ENCODE data around the gene NCBP2. TPM values are rescaled to one million over a fixed set of nuclear protein-coding genes. Genes with fewer than 3 reads are reported as not detected.

NCBP2 gene
- total RNA-seq, 4 donors from 2014 or later, result 18.8 to 32.9 (median 27.0) TPM

- peak in 1 of 2 donors; percentile 88 for DNase-seq (ENCODE audit: low spot score in 2 of 2)
- WGBS, 2 donors, result 20 to 23% methylated on average over 38 to 39 of the region's 100 CpGs
- H3K4me3 ChIP-seq (ENCODE audit: low read depth, poor library complexity, severe bottlenecking), result peak overlapping the region; percentile 78
- TF ChIP-seq POLR2A (IDR thresholded peaks at IDR 0.05) (no peak), CTCF (IDR thresholded peaks at IDR 0.05) (no peak)
- intact Hi-C loops (cut with DNase I; ENCODE audit: low total_unique reads), result loop anchor here (10.0 kb wide), 1 partner anchor 135 kb away; no protein-coding TSS in a partner anchor
These were observed 27.6 kb upstream of the NCBP2 start for GRCh38 chr3:196969660-196970546.

GRCh38 chr3:196969134-196969659, 26.9 kb upstream of the NCBP2 start:
- WGBS, 2 donors, result 1% methylated on average over 30 of the region's 72 CpGs; no CpG with 5 or more reads in 1 of the 2 donors
- DNase-seq (ENCODE audit: low spot score in 2 of 2), result peak in 1 of 2 donors; percentile 84
- TF ChIP-seq POLR2A (IDR thresholded peaks at IDR 0.05), result no peak
- TF ChIP-seq CTCF (IDR thresholded peaks at IDR 0.05), result no peak
- peak overlapping the region; percentile 78 for H3K4me3 ChIP-seq (ENCODE audit: low read depth, poor library complexity, severe bottlenecking)
- intact Hi-C loops (cut with DNase I; ENCODE audit: low total_unique reads), result loop anchor here (10.0 kb wide), 1 partner anchor 134 kb away; no protein-coding TSS in a partner anchor

GRCh38 chr3:196968233-196969133, 26.2 kb upstream of the NCBP2 start, which contains the start of gene PIGZ:
Gene PIGZ, minus strand, starts transcription at chr3:196968833. Its CDS starts 16,802 bp downstream, at chr3:196952031.
- TF ChIP-seq CTCF (IDR thresholded peaks at IDR 0.05), result no peak
- intact Hi-C loops (cut with DNase I; ENCODE audit: low total_unique reads), result loop anchor here (10.0 kb wide), 1 partner anchor 134 kb away; no protein-coding TSS in a partner anchor
- H3K4me3 ChIP-seq (ENCODE audit: low read depth, poor library complexity, severe bottlenecking), result peak within 1 kb of the TSS; percentile 78
- 0 to 4% methylated on average over 24 to 29 of the region's 98 CpGs for WGBS, 2 donors
- DNase-seq (ENCODE audit: low spot score in 2 of 2), result peak in 1 of 2 donors; percentile 85

- intact Hi-C loops (cut with DNase I; ENCODE audit: low total_unique reads), result loop anchor here (10.0 kb wide), 1 partner anchor 133 kb away; no protein-coding TSS in a partner anchor
- DNase-seq (ENCODE audit: low spot score in 2 of 2), result peak in 1 of 2 donors; percentile 76
- 70 to 74% methylated on average over 35 of the region's 35 CpGs for WGBS, 2 donors
- TF ChIP-seq POLR2A (IDR thresholded peaks at IDR 0.05) (no peak), CTCF (IDR thresholded peaks at IDR 0.05) (no peak)
- no peak overlapping the region for H3K4me3 ChIP-seq (ENCODE audit: low read depth, poor library complexity, severe bottlenecking)
These were observed 25.3 kb upstream of the NCBP2 start for GRCh38 chr3:196967412-196968232.
